Stomach (tissue), 4 donors: ENCODE measurements around the gene ARHGAP28.

Source experiments
- EP300 ChIP-seq: sonication (generic); formaldehyde crosslinking; IDR thresholded peaks from one replicate; pipeline ENCODE4 v1.6.1; 2017; ENCODE audit warnings: antibody characterized with exemption
- POLR2A ChIP-seq, 4 donors: fragments of 450-650 bp; IDR thresholded peaks; one replicate each; pipeline ENCODE4 v1.6.1; 2016; ENCODE audit warnings: antibody characterized with exemption in 4 of 4, control low read depth in 2 of 4, mild to moderate bottlenecking in 1 of 4, moderate library complexity in 1 of 4
- TF ChIP-seq, protein P1 (sequence below), 7 experiments: fragments of 450-650 bp in 4 of 7; fragments of 200-600 bp in 3 of 7; sonication (generic) in 3 of 7; IDR thresholded peaks; one replicate each; pipeline ENCODE4 v1.5.1; 2016 to 2019; ENCODE audit warnings: antibody characterized with exemption in 7 of 7, control low read depth in 2 of 7, mild to moderate bottlenecking in 1 of 7

DNA sequence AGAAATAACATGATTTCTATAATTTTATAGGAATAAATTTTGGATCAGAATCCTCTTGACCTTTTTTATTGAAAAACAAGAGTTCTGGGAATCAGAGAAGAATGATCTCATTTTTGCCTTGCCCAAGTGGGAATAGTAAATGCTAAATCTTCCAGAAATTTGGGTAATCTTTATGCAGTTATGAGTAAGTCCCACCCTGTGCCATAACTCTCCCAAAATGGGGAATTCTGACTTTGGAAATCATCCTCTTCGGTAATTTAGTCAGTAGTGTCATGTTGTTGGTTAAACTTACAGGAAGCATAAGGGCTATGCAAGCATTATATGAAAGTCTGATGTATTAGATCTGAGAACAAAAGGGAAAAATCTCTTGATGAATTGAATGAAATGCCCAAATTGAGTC lies 20.6 kb upstream of the ARHGAP28 start:
- TF ChIP-seq, protein P1, sequence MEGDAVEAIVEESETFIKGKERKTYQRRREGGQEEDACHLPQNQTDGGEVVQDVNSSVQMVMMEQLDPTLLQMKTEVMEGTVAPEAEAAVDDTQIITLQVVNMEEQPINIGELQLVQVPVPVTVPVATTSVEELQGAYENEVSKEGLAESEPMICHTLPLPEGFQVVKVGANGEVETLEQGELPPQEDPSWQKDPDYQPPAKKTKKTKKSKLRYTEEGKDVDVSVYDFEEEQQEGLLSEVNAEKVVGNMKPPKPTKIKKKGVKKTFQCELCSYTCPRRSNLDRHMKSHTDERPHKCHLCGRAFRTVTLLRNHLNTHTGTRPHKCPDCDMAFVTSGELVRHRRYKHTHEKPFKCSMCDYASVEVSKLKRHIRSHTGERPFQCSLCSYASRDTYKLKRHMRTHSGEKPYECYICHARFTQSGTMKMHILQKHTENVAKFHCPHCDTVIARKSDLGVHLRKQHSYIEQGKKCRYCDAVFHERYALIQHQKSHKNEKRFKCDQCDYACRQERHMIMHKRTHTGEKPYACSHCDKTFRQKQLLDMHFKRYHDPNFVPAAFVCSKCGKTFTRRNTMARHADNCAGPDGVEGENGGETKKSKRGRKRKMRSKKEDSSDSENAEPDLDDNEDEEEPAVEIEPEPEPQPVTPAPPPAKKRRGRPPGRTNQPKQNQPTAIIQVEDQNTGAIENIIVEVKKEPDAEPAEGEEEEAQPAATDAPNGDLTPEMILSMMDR (IDR thresholded peaks at IDR 0.05), result no peak
- TF ChIP-seq EP300 (no peak), POLR2A (IDR thresholded peaks at IDR 0.05) (no peak)
